Kasumi-1 (cell line): ENCODE measurements around the gene TIMM8A.
"Not testable (repeated sequence)": the region's sequence is repeated elsewhere in the genome, so short reads cannot be mapped to it uniquely, and the experiment has no call there.

Experiments used
- DNase-seq, 2 experiments: peaks; one replicate each; lab custom pipeline; 2025; lab: John Stamatoyannopoulos, UW

The TIMM8A gene

GRCh38 chrX:101359966-101360365 lies 11.4 kb upstream of the TIMM8A start:
- DNase-seq = no peak

- peak; percentile 27 to 38 for DNase-seq
Measured at GRCh38 chrX:101357166-101357795, 8.7 kb upstream of the TIMM8A start.

- no peak for DNase-seq
Measured at GRCh38 chrX:101349193-101349562, 636 bp upstream of the TIMM8A start.

GRCh38 chrX:101347859-101348451 lies 587 bp downstream of the TIMM8A start:
- peak in 1 of 2 experiments; percentile 2 for DNase-seq

GRCh38 chrX:101337776-101338271 lies 10.7 kb downstream of the TIMM8A start:
- DNase-seq = no peak

GRCh38 chrX:101334310-101334709 lies 14.2 kb downstream of the TIMM8A start:
- DNase-seq = not testable (repeated sequence)

- DNase-seq = not testable (repeated sequence)
Measured at GRCh38 chrX:101326600-101326999, 21.9 kb downstream of the TIMM8A start.

GRCh38 chrX:101303790-101304189 lies 44.8 kb downstream of the TIMM8A start:
- no peak for DNase-seq
